ENCODE results near the gene AQP11.
"Not testable (repeated sequence)": the region's sequence is repeated elsewhere in the genome, so short reads cannot be mapped to it uniquely, and the experiment has no call there.

The AQP11 gene

DNA sequence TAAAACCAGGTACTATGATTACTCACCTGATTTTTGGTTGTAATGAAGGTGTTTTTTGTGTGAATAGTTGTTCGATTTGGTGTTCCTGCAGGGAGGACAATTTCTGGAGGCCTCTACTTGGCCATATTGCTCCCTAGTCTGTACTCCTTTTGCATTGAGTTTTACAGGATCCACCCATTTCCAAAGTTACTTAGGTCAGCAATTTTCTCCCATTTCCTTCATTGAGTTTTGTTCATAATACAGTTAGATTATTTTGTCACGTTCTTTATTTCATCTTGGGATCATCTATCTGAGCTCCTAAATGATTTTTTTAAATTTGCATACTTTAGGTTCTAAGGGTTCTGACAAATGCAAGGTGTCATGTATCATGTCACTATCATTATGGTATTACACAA lies 20.1 kb upstream of the AQP11 start:
- Mint-ChIP-seq H3K36me3 (ENCODE audit: low read depth) (no peaks in the 10 kb centered on the region), H3K4me3 (no peak overlapping the region), H3K4me1 (ENCODE audit: low read depth) (no peaks in the 10 kb centered on the region), H3K27ac (no peak overlapping the region), H3K9me3 (no peaks in the 10 kb centered on the region), H3K27me3 (peaks cover 8% of the 10 kb centered on the region)
- no peak for DNase-seq

DNA sequence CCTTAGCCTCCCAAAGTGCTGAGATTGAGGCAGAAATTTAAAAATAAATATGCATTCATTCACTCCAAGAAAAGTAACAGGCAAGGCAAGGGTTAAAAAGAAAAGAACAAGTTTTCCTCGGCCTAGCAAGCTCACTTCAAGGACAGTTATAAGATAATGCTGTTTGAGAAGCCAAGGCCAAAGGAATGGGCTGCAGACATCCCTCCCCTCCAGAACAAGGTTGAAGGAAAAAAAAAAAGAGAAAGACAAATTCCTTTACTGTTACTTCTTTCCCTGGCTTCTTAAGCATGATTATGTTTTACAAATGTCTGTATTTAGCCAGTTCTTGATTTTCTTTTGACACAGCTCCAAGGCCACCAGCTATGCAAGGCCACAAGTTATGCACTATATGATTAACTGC lies 18.9 kb upstream of the AQP11 start:
- not testable (repeated sequence) for H3K36me3 Mint-ChIP-seq (ENCODE audit: low read depth); H3K4me3 Mint-ChIP-seq; H3K27ac Mint-ChIP-seq; H3K27me3 Mint-ChIP-seq; DNase-seq; H3K9me3 Mint-ChIP-seq; H3K4me1 Mint-ChIP-seq (ENCODE audit: low read depth)

DNA sequence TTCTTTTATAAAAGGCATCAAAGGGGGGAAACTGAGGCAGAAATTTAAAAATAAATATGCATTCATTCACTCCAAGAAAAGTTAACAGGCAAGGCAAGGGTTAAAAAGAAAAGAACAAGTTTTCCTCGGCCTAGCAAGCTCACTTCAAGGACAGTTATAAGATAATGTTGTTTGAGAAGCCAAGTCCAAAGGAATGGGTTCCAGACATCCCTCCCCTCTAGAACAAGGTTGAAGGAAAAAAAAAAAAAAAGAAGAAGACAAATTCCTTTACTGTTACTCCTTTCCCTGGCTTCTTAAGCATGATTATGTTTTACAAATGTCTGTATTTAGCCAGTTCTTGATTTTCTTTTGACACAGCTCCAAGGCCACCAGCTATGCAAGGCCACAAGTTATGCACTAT lies 14.3 kb upstream of the AQP11 start:
- H3K9me3 Mint-ChIP-seq; DNase-seq; H3K27me3 Mint-ChIP-seq; H3K4me1 Mint-ChIP-seq (ENCODE audit: low read depth); H3K4me3 Mint-ChIP-seq; H3K27ac Mint-ChIP-seq; H3K36me3 Mint-ChIP-seq (ENCODE audit: low read depth): not testable (repeated sequence)

DNA sequence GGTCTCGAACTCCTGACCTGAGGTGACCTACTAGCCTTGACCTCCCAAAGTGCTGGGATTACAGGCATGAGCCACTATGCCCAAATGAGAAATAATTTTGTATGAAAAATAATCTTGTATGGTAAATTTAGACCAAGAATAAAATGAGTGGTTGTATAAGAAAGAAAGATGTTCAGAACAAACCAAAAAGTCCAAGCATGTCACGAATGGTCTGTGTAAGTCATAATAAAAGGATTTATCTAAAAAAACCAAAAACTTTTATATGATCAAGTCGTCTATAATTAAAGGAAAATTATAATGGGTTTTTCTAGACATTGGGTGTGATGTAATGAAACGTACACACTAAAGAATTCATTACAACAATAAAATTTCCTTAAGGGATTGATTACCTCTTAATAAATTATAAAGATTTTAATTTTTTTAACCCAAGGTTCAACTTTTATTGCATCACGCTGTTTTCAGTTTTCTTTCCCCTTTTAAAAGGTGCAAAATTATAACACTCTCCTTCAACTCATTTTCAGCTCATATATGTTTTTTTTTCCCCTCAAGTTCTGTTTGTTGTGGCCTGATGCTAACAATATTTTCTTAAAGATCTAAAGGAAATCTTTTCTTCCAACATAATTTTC lies 8.9 kb upstream of the AQP11 start:
- Mint-ChIP-seq H3K27ac (no peak overlapping the region), H3K27me3 (peaks cover 5% of the 10 kb centered on the region), H3K4me3 (no peak overlapping the region), H3K9me3 (peaks cover 9% of the 10 kb centered on the region), H3K36me3 (ENCODE audit: low read depth) (peaks cover 4% of the 10 kb centered on the region), H3K4me1 (ENCODE audit: low read depth) (no peaks in the 10 kb centered on the region)
- DNase-seq: no peak

DNA sequence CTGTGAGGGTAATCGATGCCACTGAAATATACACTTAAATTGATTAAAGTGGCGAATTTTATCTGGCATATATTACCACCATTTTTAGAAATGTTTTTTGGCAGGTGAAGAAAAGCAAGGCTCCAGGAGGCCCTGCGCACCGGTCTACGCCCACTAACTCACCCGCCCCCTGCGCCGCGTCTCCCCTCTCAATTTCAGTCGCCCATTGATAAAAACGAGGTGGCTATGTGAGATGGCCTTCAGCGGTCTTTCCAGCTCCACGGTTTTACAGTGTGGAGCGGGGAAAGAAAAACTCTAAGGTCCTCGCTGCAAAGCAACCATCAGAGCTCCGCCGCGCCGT lies 602 bp upstream of the AQP11 start:
- H3K27me3 Mint-ChIP-seq: peaks cover 24% of the 10 kb centered on the region
- peak overlapping the region; percentile 33 for H3K27ac Mint-ChIP-seq
- peak overlapping the region; percentile 80 for H3K4me3 Mint-ChIP-seq
- no peak for DNase-seq
- no peaks in the 10 kb centered on the region for H3K9me3 Mint-ChIP-seq
- peaks cover 22% of the 10 kb centered on the region for H3K4me1 Mint-ChIP-seq (ENCODE audit: low read depth)
- H3K36me3 Mint-ChIP-seq (ENCODE audit: low read depth): peaks cover 1% of the 10 kb centered on the region

DNA sequence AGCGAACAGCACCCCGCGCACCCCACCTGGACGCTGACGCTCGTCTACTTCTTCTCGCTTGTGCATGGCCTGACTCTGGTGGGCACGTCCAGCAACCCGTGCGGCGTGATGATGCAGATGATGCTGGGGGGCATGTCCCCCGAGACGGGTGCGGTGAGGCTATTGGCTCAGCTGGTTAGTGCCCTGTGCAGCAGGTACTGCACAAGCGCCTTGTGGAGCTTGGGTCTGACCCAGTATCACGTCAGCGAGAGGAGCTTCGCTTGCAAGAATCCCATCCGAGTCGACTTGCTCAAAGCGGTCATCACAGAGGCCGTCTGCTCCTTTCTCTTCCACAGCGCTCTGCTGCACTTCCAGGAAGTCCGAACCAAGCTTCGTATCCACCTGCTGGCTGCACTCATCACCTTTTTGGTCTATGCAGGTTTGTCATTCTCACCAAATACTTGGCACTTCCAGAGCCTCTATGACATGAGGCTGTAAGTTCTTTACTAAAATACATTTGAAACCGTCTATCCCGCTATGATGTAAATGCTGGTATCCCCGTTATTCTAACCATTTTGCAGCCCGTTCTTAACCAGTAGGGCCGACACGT lies 535 bp downstream of the AQP11 start:
- Mint-ChIP-seq H3K27me3 (peaks cover 24% of the 10 kb centered on the region), H3K36me3 (ENCODE audit: low read depth) (peaks cover 1% of the 10 kb centered on the region), H3K27ac (no peak overlapping the region), H3K4me3 (peak overlapping the region; percentile 77), H3K9me3 (no peaks in the 10 kb centered on the region), H3K4me1 (ENCODE audit: low read depth) (peaks cover 22% of the 10 kb centered on the region)
- no peak for DNase-seq

DNA sequence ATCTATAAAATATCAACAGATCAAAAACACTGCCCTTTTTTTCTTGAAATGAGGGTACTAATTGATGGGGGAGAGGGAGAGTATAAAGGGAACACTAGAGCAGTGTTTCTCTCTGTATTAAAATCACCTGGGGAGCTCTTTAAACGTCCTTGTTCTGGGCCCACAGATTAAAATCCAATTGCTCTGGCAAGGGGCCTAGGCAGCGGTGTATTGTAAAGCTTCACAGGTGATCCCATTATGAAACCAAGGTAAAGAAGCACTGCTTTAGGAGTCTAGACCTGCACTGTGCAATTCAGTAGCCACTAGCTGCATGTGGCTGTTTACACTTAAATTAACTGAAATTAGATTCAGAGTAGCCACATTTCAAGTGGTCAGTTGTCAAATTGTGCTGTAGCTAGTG lies 3.0 kb downstream of the AQP11 start:
- Mint-ChIP-seq H3K27me3 (peaks cover 7% of the 10 kb centered on the region), H3K4me3 (no peak overlapping the region), H3K9me3 (no peaks in the 10 kb centered on the region), H3K27ac (no peak overlapping the region), H3K36me3 (ENCODE audit: low read depth) (peaks cover 1% of the 10 kb centered on the region), H3K4me1 (ENCODE audit: low read depth) (peaks cover 22% of the 10 kb centered on the region)
- DNase-seq: no peak

DNA sequence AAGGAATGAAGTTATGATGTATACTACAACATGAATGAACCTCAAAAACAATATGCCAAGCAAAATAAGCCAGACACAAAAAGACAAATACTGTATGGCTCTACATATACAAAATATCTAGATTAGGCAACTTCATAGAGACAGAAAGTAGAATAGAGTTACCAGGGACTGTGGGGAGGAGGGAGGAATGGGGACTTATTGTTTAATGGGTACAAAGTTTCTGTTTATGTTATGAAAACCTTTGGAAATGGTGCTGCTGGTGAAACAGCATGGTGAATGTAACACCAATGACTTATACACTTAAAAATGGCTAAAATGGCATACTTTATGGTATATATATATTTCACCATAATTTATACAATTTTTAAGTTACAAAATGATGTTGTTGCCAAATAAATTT lies 4.1 kb downstream of the AQP11 start:
- Mint-ChIP-seq H3K4me1 (ENCODE audit: low read depth) (peaks cover 19% of the 10 kb centered on the region), H3K36me3 (ENCODE audit: low read depth) (peaks cover 1% of the 10 kb centered on the region), H3K4me3 (no peak overlapping the region), H3K27ac (no peak overlapping the region), H3K9me3 (no peaks in the 10 kb centered on the region), H3K27me3 (peaks cover 5% of the 10 kb centered on the region)
- no peak for DNase-seq

DNA sequence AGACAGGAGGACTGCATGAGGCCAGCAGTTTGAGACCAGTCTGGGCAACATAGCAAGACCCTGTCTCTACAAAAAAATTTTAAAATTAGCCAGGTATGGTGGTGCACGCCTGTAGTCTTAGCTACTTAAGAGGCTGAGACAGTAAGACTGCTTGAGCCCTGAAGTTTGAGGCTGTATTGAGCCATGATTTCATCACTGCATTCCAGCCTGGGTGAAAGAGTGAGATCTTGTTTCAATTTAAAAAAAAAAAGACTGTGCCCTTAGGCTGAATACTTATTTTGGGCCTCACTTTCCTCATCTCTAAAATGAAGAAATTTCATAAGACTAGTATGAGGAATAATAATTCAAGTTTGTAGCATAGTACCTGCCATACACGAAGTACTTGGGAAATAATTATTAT lies 6.9 kb downstream of the AQP11 start:
- DNase-seq: no peak
- Mint-ChIP-seq H3K27me3 (no peaks in the 10 kb centered on the region), H3K27ac (no peak overlapping the region), H3K9me3 (no peaks in the 10 kb centered on the region), H3K4me3 (no peak overlapping the region), H3K36me3 (ENCODE audit: low read depth) (peaks cover 9% of the 10 kb centered on the region), H3K4me1 (ENCODE audit: low read depth) (no peaks in the 10 kb centered on the region)

DNA sequence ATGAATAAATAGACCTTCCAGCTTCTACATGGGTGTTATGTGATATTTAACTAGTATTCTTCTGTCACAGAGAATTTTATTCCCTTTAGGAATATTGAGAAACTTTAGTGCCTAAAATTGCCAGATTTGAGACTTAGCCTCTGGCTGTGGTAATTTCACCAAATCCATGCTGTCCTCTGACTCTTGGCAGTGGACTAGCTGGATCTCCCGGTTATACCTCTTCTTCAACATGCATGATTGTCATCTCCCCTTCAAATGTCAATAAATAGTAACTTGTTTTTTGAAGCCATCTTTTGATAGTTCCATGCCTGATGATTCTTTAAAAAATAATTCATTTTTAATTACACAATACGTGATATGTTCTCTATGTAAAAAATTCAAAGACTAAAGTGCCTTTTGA lies 8.4 kb downstream of the AQP11 start:
- Mint-ChIP-seq H3K36me3 (ENCODE audit: low read depth) (peaks cover 21% of the 10 kb centered on the region), H3K9me3 (no peaks in the 10 kb centered on the region), H3K4me3 (no peak overlapping the region), H3K27ac (no peak overlapping the region), H3K4me1 (ENCODE audit: low read depth) (no peaks in the 10 kb centered on the region), H3K27me3 (no peaks in the 10 kb centered on the region)
- no peak for DNase-seq

DNA sequence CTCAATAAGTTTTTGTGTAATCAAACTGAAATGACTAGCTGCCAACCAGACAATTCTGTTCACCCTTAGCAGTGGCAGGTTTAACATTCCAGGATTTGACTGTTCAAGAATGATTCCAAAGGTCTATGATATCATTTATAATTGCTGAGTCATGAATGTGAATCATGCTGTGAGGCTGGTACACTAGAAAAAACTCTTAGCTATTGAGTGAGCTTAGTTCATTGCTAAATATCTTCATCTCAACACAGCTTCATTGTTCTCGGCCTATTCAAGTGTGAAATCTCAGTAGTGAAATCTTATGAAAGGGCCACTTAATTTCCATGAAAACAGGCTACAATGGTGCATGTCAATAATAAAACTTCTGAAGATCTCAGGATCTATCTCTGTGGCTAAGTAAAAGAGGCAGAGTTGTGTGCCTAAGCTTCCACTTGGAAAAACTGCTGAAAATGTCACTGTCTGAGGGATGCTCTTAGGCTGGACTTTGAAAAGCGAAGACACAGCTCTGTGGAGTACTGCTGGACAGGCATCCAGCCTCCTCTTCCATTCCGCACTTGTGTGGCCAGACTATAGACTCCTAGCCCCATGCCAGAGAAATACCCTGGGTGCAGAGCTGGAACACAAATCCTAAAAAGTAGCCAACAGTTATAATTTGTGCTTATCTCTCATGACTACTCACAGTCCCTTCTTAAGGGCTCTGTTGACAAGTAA lies 12.8 kb downstream of the AQP11 start:
- no peaks in the 10 kb centered on the region for H3K4me1 Mint-ChIP-seq (ENCODE audit: low read depth)

DNA sequence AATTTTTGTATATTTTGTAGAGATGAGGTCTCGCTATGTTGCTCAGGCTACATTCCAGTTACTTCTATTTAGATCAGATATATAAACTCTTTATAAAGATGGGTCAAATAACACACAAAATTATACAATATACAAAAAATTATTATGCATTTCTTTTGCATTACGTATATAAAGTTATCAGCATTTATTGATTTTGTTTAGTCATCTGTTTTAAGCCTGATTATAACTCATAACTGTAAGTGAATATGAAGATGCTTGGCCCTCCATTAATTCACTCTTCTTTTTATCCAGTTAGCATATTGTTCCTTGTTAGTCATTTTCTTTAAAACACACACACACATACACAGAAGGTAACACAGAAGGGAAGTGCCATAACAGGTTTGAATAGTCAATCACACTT lies 14.5 kb downstream of the AQP11 start:
- no peak for DNase-seq
- Mint-ChIP-seq H3K4me1 (ENCODE audit: low read depth) (no peaks in the 10 kb centered on the region), H3K27me3 (no peaks in the 10 kb centered on the region), H3K36me3 (ENCODE audit: low read depth) (peaks cover 63% of the 10 kb centered on the region), H3K9me3 (no peaks in the 10 kb centered on the region), H3K27ac (no peak overlapping the region), H3K4me3 (no peak overlapping the region)

More for the DNA sequence above, 12.8 kb downstream of the AQP11 start:
- Mint-ChIP-seq H3K27ac (no peak overlapping the region), H3K9me3 (no peaks in the 10 kb centered on the region), H3K4me3 (no peak overlapping the region), H3K27me3 (no peaks in the 10 kb centered on the region), H3K36me3 (ENCODE audit: low read depth) (peaks cover 49% of the 10 kb centered on the region)
- DNase-seq: no peak

DNA sequence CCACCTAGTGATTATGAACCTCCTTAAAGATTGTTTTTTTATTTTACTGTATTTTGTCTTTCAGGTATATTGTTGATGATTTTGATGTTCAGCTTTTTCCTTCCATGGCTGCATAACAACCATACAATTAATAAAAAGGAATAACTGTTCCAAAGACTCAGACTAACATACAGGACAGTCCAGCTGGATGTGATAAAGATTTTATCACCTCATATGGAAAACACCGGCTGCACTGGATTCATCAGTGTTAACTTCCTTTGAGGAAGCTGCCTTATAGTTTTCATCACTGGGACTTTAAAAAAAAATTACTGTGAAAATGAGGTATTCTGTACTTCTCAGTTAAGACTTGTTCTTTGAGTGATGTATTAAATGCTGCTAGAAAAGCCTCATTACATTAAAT lies 19.5 kb downstream of the AQP11 start:
- Mint-ChIP-seq H3K9me3 (no peaks in the 10 kb centered on the region), H3K27ac (no peak overlapping the region)
- DNase-seq: no peak

DNA sequence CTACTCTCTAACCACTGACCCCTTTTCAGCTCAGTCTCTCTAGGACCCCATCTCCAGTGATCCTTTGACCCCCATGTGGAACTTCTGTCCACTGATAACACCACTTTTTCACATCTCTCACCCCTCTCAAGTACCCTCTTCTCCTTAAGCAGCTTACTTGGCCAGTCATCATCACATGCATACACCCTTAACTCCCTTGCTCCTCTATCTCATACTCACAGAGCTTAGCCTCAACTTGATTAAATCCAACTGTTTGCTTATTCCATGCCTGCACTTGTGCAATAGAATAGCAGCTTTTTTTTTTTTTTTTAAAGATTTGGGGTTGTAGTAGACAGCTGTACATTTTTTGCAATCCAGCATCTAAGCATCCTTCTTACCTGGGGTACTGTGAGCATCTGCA lies 22.2 kb downstream of the AQP11 start:
- H3K27me3 Mint-ChIP-seq: no peaks in the 10 kb centered on the region
- H3K36me3 Mint-ChIP-seq (ENCODE audit: low read depth): peaks cover 93% of the 10 kb centered on the region
- no peak for DNase-seq
- H3K4me3 Mint-ChIP-seq: no peak overlapping the region
- H3K27ac Mint-ChIP-seq: no peak overlapping the region
- no peaks in the 10 kb centered on the region for H3K9me3 Mint-ChIP-seq
- H3K4me1 Mint-ChIP-seq (ENCODE audit: low read depth): no peaks in the 10 kb centered on the region

More for the DNA sequence above, 19.5 kb downstream of the AQP11 start:
- Mint-ChIP-seq H3K4me1 (ENCODE audit: low read depth) (no peaks in the 10 kb centered on the region), H3K36me3 (ENCODE audit: low read depth) (peaks cover 82% of the 10 kb centered on the region), H3K4me3 (no peak overlapping the region), H3K27me3 (no peaks in the 10 kb centered on the region)

DNA sequence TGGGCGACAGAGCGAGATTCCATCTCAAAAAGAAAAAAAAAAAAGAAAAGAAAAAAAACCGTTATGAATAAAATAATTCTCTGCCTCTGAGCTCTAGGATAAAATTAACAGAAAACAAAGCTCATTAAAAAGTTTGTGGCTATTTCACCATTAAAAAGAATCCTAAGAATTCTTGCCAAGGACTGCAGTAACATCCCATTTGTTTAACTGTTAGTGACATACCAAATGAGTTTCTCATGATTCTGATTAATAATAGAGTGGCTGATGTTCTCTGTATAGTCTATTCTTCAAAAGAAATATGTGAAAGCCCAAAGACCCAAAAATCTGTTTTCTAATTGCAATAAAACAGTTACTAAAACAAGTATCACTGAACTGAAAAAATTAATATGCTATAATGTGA lies 28.1 kb downstream of the AQP11 start:
- H3K36me3 Mint-ChIP-seq (ENCODE audit: low read depth): peaks cover 95% of the 10 kb centered on the region
- no peak overlapping the region for H3K27ac Mint-ChIP-seq
- H3K27me3 Mint-ChIP-seq: no peaks in the 10 kb centered on the region
- H3K4me3 Mint-ChIP-seq: no peak overlapping the region
- DNase-seq: no peak
- H3K4me1 Mint-ChIP-seq (ENCODE audit: low read depth): no peaks in the 10 kb centered on the region
- no peaks in the 10 kb centered on the region for H3K9me3 Mint-ChIP-seq

Data from activated T-cell treated with anti-CD3 and anti-CD28 coated beads, Interleukin-2, amount 50 U/mL, for 24 hours (primary cell).